ENCODE measurements around the gene UBN2.
A peak's percentile ranks its signal among the peaks of the same experiment; 100 is the strongest.
"Not testable (repeated sequence)": the region's sequence is repeated elsewhere in the genome, so short reads cannot be mapped to it uniquely, and the experiment has no call there.

UBN2 gene

GRCh38 chr7:139317939-139318505, 87.0 kb downstream of the UBN2 start:
- Histone ChIP-seq H3K4me2 (ENCODE audit: low read length) (no peak overlapping the region), H3K27ac (ENCODE audit: low read depth, low read length) (no peak overlapping the region), H3K79me2 (ENCODE audit: control insufficient read depth, low read length) (no peaks in the 10 kb centered on the region), H3K36me3 (ENCODE audit: control insufficient read depth, low read length) (no peaks in the 10 kb centered on the region), H4K20me1 (ENCODE audit: control insufficient read depth, insufficient read depth, low read depth, low read length) (no peaks in the 10 kb centered on the region), H3K9me2 (replicated peaks; ENCODE audit: control insufficient read depth, low read length) (no peaks in the 10 kb centered on the region), H3K4me1 (ENCODE audit: control insufficient read depth, low read length) (no peaks in the 10 kb centered on the region), H3F3A (ENCODE audit: control insufficient read depth, insufficient read depth) (no peaks in the 10 kb centered on the region), H3K9me3 (ENCODE audit: control insufficient read depth, insufficient read depth, low read length) (no peaks in the 10 kb centered on the region), H3K4me3 (ENCODE audit: low read length) (no peak overlapping the region), H3K27me3 (ENCODE audit: control insufficient read depth, low read length) (no peaks in the 10 kb centered on the region)
- TF ChIP-seq EZH2phosphoT487 (IDR thresholded peaks at IDR 0.05; ENCODE audit: borderline replicate concordance, low read length) = no peak
- no peak for TF ChIP-seq CTCF (IDR thresholded peaks at IDR 0.05; ENCODE audit: low read depth, low read length, poor library complexity, severe bottlenecking)

- Histone ChIP-seq H3K36me3 (ENCODE audit: control insufficient read depth, low read length) (no peaks in the 10 kb centered on the region), H3K79me2 (ENCODE audit: control insufficient read depth, low read length) (no peaks in the 10 kb centered on the region), H3K27me3 (ENCODE audit: control insufficient read depth, low read length) (no peaks in the 10 kb centered on the region), H3K9me2 (replicated peaks; ENCODE audit: control insufficient read depth, low read length) (no peaks in the 10 kb centered on the region), H4K20me1 (ENCODE audit: control insufficient read depth, insufficient read depth, low read depth, low read length) (no peaks in the 10 kb centered on the region), H3K27ac (ENCODE audit: low read depth, low read length) (no peak overlapping the region), H3K4me3 (ENCODE audit: low read length) (no peak overlapping the region), H3F3A (ENCODE audit: control insufficient read depth, insufficient read depth) (no peaks in the 10 kb centered on the region), H3K9me3 (ENCODE audit: control insufficient read depth, insufficient read depth, low read length) (no peaks in the 10 kb centered on the region), H3K4me2 (ENCODE audit: low read length) (no peak overlapping the region), H3K4me1 (ENCODE audit: control insufficient read depth, low read length) (no peaks in the 10 kb centered on the region)
- TF ChIP-seq EZH2phosphoT487 (IDR thresholded peaks at IDR 0.05; ENCODE audit: borderline replicate concordance, low read length) (no peak), CTCF (IDR thresholded peaks at IDR 0.05; ENCODE audit: low read depth, low read length, poor library complexity, severe bottlenecking) (peak; percentile 46)
Measured at GRCh38 chr7:139321071-139321745, 90.2 kb downstream of the UBN2 start.

- H3K9me3 ChIP-seq (ENCODE audit: control insufficient read depth, insufficient read depth, low read length); H3K27ac ChIP-seq (ENCODE audit: low read depth, low read length); H3F3A ChIP-seq (ENCODE audit: control insufficient read depth, insufficient read depth); H3K9me2 ChIP-seq (replicated peaks; ENCODE audit: control insufficient read depth, low read length); H3K4me3 ChIP-seq (ENCODE audit: low read length); H4K20me1 ChIP-seq (ENCODE audit: control insufficient read depth, insufficient read depth, low read depth, low read length); H3K4me1 ChIP-seq (ENCODE audit: control insufficient read depth, low read length); H3K79me2 ChIP-seq (ENCODE audit: control insufficient read depth, low read length); H3K4me2 ChIP-seq (ENCODE audit: low read length); H3K36me3 ChIP-seq (ENCODE audit: control insufficient read depth, low read length); H3K27me3 ChIP-seq (ENCODE audit: control insufficient read depth, low read length): not testable (repeated sequence)
Measured at GRCh38 chr7:139324709-139325108, 93.7 kb downstream of the UBN2 start.

- Histone ChIP-seq H3F3A (ENCODE audit: control insufficient read depth, insufficient read depth) (no peaks in the 10 kb centered on the region), H3K4me3 (ENCODE audit: low read length) (no peak overlapping the region), H3K4me2 (ENCODE audit: low read length) (no peak overlapping the region), H4K20me1 (ENCODE audit: control insufficient read depth, insufficient read depth, low read depth, low read length) (no peaks in the 10 kb centered on the region), H3K27me3 (ENCODE audit: control insufficient read depth, low read length) (no peaks in the 10 kb centered on the region), H3K79me2 (ENCODE audit: control insufficient read depth, low read length) (no peaks in the 10 kb centered on the region), H3K36me3 (ENCODE audit: control insufficient read depth, low read length) (no peaks in the 10 kb centered on the region), H3K9me3 (ENCODE audit: control insufficient read depth, insufficient read depth, low read length) (no peaks in the 10 kb centered on the region), H3K27ac (ENCODE audit: low read depth, low read length) (no peak overlapping the region), H3K4me1 (ENCODE audit: control insufficient read depth, low read length) (peaks cover 7% of the 10 kb centered on the region), H3K9me2 (replicated peaks; ENCODE audit: control insufficient read depth, low read length) (no peaks in the 10 kb centered on the region)
- TF ChIP-seq CTCF (IDR thresholded peaks at IDR 0.05; ENCODE audit: low read depth, low read length, poor library complexity, severe bottlenecking) = no peak
- no peak for TF ChIP-seq EZH2phosphoT487 (IDR thresholded peaks at IDR 0.05; ENCODE audit: borderline replicate concordance, low read length)
Measured at GRCh38 chr7:139328375-139328774, 97.3 kb downstream of the UBN2 start.

Measured in DOHH2 (cell line).